ENCODE measurements around the gene B3GNT3. TPM values are rescaled to one million over a fixed set of nuclear protein-coding genes. Genes with fewer than 3 reads are reported as not detected.
A peak's percentile ranks its signal among the peaks of the same experiment; 100 is the strongest.

B3GNT3 gene
- total and polyA plus RNA-seq, 2 of the 13 experiments (the other 11 are each of a cell fraction or from before 2014, with no cell fraction given): 0.86 to 4.0 TPM

DNA sequence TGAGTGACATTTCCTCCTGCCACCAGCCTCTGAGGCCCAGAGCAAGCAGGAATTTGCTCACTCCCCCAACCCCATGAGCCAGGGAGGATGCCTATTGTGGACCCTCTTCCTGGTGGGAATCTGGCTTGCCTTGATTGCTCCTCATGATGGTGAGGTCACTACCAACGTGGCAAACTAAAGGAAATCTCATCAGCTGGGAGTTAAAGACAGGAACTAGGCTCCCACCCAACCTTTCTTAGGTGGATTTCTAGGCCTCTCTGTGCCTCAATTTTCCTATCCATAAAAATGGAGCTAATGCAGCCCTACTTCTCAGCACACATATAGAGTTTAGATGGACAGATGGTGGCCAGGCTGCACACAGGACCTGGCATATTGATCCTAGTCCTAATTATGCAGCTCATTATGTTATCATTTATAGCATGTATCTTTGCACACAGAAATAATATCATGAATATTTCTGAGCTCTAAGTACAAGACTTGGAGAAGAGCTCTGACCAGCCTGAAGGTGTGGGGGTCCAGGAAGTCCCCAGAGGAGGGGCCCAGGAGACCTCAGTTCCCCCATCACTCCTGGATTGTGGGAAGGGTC, 2.0 kb downstream of the B3GNT3 start (continued):
- TF ChIP-seq, protein P1, sequence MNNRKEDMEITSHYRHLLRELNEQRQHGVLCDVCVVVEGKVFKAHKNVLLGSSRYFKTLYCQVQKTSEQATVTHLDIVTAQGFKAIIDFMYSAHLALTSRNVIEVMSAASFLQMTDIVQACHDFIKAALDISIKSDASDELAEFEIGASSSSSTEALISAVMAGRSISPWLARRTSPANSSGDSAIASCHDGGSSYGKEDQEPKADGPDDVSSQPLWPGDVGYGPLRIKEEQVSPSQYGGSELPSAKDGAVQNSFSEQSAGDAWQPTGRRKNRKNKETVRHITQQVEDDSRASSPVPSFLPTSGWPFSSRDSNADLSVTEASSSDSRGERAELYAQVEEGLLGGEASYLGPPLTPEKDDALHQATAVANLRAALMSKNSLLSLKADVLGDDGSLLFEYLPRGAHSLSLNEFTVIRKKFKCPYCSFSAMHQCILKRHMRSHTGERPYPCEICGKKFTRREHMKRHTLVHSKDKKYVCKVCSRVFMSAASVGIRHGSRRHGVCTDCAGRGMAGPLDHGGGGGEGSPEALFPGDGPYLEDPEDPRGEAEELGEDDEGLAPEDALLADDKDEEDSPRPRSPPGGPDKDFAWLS (CRISPR knock-in tag; IDR thresholded peaks at IDR 0.05; ENCODE audit: borderline replicate concordance): no peak
- no peak for TF ChIP-seq SAFB2 (CRISPR knock-in tag; IDR thresholded peaks at IDR 0.05; ENCODE audit: borderline replicate concordance, low read depth)
- TF ChIP-seq, protein P2, sequence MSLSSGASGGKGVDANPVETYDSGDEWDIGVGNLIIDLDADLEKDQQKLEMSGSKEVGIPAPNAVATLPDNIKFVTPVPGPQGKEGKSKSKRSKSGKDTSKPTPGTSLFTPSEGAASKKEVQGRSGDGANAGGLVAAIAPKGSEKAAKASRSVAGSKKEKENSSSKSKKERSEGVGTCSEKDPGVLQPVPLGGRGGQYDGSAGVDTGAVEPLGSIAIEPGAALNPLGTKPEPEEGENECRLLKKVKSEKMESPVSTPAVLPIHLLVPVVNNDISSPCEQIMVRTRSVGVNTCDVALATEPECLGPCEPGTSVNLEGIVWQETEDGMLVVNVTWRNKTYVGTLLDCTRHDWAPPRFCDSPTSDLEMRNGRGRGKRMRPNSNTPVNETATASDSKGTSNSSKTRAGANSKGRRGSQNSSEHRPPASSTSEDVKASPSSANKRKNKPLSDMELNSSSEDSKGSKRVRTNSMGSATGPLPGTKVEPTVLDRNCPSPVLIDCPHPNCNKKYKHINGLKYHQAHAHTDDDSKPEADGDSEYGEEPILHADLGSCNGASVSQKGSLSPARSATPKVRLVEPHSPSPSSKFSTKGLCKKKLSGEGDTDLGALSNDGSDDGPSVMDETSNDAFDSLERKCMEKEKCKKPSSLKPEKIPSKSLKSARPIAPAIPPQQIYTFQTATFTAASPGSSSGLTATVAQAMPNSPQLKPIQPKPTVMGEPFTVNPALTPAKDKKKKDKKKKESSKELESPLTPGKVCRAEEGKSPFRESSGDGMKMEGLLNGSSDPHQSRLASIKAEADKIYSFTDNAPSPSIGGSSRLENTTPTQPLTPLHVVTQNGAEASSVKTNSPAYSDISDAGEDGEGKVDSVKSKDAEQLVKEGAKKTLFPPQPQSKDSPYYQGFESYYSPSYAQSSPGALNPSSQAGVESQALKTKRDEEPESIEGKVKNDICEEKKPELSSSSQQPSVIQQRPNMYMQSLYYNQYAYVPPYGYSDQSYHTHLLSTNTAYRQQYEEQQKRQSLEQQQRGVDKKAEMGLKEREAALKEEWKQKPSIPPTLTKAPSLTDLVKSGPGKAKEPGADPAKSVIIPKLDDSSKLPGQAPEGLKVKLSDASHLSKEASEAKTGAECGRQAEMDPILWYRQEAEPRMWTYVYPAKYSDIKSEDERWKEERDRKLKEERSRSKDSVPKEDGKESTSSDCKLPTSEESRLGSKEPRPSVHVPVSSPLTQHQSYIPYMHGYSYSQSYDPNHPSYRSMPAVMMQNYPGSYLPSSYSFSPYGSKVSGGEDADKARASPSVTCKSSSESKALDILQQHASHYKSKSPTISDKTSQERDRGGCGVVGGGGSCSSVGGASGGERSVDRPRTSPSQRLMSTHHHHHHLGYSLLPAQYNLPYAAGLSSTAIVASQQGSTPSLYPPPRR (CRISPR knock-in tag; IDR thresholded peaks at IDR 0.05; ENCODE audit: borderline replicate concordance): no peak
- 0 out of 2 replicates have a peak, but pooled peaks have one; percentile 55 for TF ChIP-seq ZNF317 (CRISPR knock-in tag; IDR thresholded peaks at IDR 0.05)
- TF ChIP-seq MED8 (CRISPR knock-in tag; IDR thresholded peaks at IDR 0.05; ENCODE audit: insufficient replicate concordance): no peak
- 0 out of 2 replicates have a peak, but pooled peaks have one; percentile 15 for TF ChIP-seq SP4 (CRISPR knock-in tag; IDR thresholded peaks at IDR 0.05)
- no peak for TF ChIP-seq TARDBP (CRISPR knock-in tag; IDR thresholded peaks at IDR 0.05)
- TF ChIP-seq GABPB1 (CRISPR knock-in tag; IDR thresholded peaks at IDR 0.05): no peak
- no peak for TF ChIP-seq YEATS2 (CRISPR knock-in tag; IDR thresholded peaks at IDR 0.05; ENCODE audit: borderline replicate concordance)
- no peak for TF ChIP-seq GATAD2A (CRISPR knock-in tag; IDR thresholded peaks at IDR 0.05)
- TF ChIP-seq POLR2A (IDR thresholded peaks at IDR 0.05; ENCODE audit: insufficient read depth in 1 of 2, low read depth in 2 of 2, low read length in 2 of 2): no peak
- no peak for TF ChIP-seq YY1 (IDR thresholded peaks at IDR 0.05; ENCODE audit: insufficient read depth, insufficient replicate concordance, low read depth, low read length)
- no peak for TF ChIP-seq SRF (IDR thresholded peaks at IDR 0.05; ENCODE audit: low read depth, low read length)
- TF ChIP-seq ZNF12 (CRISPR knock-in tag; IDR thresholded peaks at IDR 0.05): no peak
- TF ChIP-seq, protein P3, sequence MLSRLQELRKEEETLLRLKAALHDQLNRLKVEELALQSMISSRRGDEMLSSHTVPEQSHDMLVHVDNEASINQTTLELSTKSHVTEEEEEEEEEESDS (CRISPR knock-in tag; IDR thresholded peaks at IDR 0.05; ENCODE audit: borderline replicate concordance): no peak
- no peak for TF ChIP-seq SUZ12 (IDR thresholded peaks at IDR 0.05; ENCODE audit: low read depth, low read length)
- TF ChIP-seq, protein P4, sequence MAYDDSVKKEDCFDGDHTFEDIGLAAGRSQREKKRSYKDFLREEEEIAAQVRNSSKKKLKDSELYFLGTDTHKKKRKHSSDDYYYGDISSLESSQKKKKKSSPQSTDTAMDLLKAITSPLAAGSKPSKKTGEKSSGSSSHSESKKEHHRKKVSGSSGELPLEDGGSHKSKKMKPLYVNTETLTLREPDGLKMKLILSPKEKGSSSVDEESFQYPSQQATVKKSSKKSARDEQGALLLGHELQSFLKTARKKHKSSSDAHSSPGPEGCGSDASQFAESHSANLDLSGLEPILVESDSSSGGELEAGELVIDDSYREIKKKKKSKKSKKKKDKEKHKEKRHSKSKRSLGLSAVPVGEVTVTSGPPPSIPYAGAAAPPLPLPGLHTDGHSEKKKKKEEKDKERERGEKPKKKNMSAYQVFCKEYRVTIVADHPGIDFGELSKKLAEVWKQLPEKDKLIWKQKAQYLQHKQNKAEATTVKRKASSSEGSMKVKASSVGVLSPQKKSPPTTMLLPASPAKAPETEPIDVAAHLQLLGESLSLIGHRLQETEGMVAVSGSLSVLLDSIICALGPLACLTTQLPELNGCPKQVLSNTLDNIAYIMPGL (CRISPR knock-in tag; IDR thresholded peaks at IDR 0.05; ENCODE audit: borderline replicate concordance in 1 of 2, low read depth in 1 of 2): no peak
- TF ChIP-seq ZFP41 (CRISPR knock-in tag; IDR thresholded peaks at IDR 0.05; ENCODE audit: borderline replicate concordance): no peak
- TF ChIP-seq, protein P5, sequence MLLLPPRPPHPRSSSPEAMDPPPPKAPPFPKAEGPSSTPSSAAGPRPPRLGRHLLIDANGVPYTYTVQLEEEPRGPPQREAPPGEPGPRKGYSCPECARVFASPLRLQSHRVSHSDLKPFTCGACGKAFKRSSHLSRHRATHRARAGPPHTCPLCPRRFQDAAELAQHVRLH (CRISPR knock-in tag; IDR thresholded peaks at IDR 0.05; ENCODE audit: borderline replicate concordance, low read depth): peak; percentile 49; the same call in 1 of the 2 replicates
- TF ChIP-seq XRCC5 (optimal IDR thresholded peaks at IDR 0.05; ENCODE audit: low read length): no peak
- no peak for TF ChIP-seq ZNF775 (CRISPR knock-in tag; IDR thresholded peaks at IDR 0.05; ENCODE audit: borderline replicate concordance)
- TF ChIP-seq IRF2 (CRISPR knock-in tag; IDR thresholded peaks at IDR 0.05): no peak

Measured in HepG2 (cell line).